KMS-11 (cell line): ENCODE measurements around the gene SCFD2.

Source experiments
- H2AFZ ChIP-seq: fragments of 200-600 bp; sonication (generic); 2 replicates; pipeline ENCODE4 v1.6.1; 2016; ENCODE audit warnings: antibody characterized with exemption, mixed run types, low read depth
- H3K27ac ChIP-seq: fragments of 200-600 bp; sonication (generic); 2 replicates; pipeline ENCODE4 v1.6.1; 2016; ENCODE audit warnings: mild to moderate bottlenecking, mixed run types
- H3K27me3 ChIP-seq: fragments of 200-600 bp; sonication (generic); 2 replicates; pipeline ENCODE4 v1.6.1; 2017; ENCODE audit warnings: mild to moderate bottlenecking, low read depth, mixed run types, moderate library complexity; ENCODE audit not compliant: insufficient read depth
- H3K36me3 ChIP-seq: fragments of 200-600 bp; sonication (generic); 2 replicates; pipeline ENCODE4 v1.6.1; 2017; ENCODE audit warnings: mild to moderate bottlenecking, mixed run types; ENCODE audit not compliant: insufficient read depth
- H3K4me1 ChIP-seq: fragments of 200-600 bp; sonication (generic); 2 replicates; pipeline ENCODE4 v1.6.1; 2016; ENCODE audit warnings: mild to moderate bottlenecking, low read depth, mixed run types; ENCODE audit not compliant: poor library complexity, severe bottlenecking
- H3K4me2 ChIP-seq: fragments of 200-600 bp; sonication (generic); 2 replicates; pipeline ENCODE4 v1.7.0; 2016; ENCODE audit warnings: mild to moderate bottlenecking, mixed run types
- H3K4me3 ChIP-seq: fragments of 200-600 bp; sonication (generic); IDR thresholded peaks from 2 replicates; pipeline ENCODE4 v1.6.1; 2017; ENCODE audit warnings: low read depth, low read length, mixed read lengths; ENCODE audit not compliant: insufficient read depth
- H3K79me2 ChIP-seq: fragments of 200-600 bp; sonication (generic); 2 replicates; pipeline ENCODE4 v1.6.1; 2016; ENCODE audit warnings: low read depth, mixed run types; ENCODE audit not compliant: insufficient read depth
- H3K9ac ChIP-seq: fragments of 200-600 bp; sonication (generic); 2 replicates; pipeline ENCODE4 v1.6.1; 2016; ENCODE audit warnings: mild to moderate bottlenecking, mixed run types
- H4K20me1 ChIP-seq: fragments of 200-600 bp; sonication (generic); 2 replicates; pipeline ENCODE4 v1.6.1; 2016; ENCODE audit warnings: mild to moderate bottlenecking, mixed run types; ENCODE audit not compliant: insufficient read depth
- TF ChIP-seq, protein P1 (sequence below): fragments of 200-600 bp; sonication (generic); conservative IDR thresholded peaks from 2 replicates; pipeline ENCODE4 v1.6.1; 2017; ENCODE audit warnings: low read depth, mild to moderate bottlenecking, antibody characterized with exemption, low read length, moderate library complexity, mixed read lengths

SCFD2 gene

DNA sequence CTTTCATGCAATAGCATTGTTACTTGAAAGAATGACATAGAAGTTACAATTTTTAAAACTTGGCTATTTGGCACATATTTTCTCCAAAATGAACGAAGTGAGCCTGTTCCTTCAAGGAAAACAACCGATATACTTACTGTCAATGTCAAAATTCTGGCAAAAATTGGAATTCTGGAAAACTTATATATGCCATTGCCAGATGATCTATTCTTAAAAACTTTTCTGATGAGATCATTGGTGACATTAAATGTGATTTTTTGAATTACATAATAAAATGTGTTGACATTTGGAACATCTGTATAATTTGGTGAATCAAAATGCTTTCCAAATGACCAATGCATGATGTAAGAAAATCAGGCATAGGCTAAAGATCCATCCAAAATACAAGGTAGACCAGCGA is 209.0 kb downstream of the SCFD2 start:
- Histone ChIP-seq H3K9ac (no peak overlapping the region), H3K27ac (no peak overlapping the region), H4K20me1 (no peaks in the 10 kb centered on the region), H3K4me3 (no peak overlapping the region), H3K79me2 (no peaks in the 10 kb centered on the region), H3K27me3 (no peaks in the 10 kb centered on the region), H3K36me3 (no peaks in the 10 kb centered on the region), H3K4me2 (no peak overlapping the region), H3K4me1 (no peaks in the 10 kb centered on the region), H2AFZ (no peak overlapping the region)
- TF ChIP-seq, protein P1, sequence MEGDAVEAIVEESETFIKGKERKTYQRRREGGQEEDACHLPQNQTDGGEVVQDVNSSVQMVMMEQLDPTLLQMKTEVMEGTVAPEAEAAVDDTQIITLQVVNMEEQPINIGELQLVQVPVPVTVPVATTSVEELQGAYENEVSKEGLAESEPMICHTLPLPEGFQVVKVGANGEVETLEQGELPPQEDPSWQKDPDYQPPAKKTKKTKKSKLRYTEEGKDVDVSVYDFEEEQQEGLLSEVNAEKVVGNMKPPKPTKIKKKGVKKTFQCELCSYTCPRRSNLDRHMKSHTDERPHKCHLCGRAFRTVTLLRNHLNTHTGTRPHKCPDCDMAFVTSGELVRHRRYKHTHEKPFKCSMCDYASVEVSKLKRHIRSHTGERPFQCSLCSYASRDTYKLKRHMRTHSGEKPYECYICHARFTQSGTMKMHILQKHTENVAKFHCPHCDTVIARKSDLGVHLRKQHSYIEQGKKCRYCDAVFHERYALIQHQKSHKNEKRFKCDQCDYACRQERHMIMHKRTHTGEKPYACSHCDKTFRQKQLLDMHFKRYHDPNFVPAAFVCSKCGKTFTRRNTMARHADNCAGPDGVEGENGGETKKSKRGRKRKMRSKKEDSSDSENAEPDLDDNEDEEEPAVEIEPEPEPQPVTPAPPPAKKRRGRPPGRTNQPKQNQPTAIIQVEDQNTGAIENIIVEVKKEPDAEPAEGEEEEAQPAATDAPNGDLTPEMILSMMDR, result no peak

DNA sequence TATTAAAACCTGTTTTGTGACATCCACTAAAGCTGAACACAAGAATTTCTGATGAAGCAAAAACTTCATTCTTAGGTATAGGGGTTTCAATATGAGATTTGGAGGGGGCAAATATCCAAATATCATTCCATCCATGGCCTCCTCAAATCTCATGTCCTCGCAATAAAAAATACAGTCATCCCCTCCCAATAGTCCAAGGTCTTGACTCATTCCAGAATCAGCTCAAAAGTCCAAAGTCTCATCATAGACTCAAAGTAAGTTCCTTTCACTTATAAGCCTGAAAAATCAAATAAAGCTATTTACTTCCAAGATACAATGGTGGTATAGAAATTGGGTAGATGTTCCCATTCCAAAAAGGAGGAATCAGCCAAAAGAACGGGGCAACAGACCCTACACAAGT is 213.4 kb downstream of the SCFD2 start:
- TF ChIP-seq, protein P1, result no peak
- Histone ChIP-seq H3K27ac (no peak overlapping the region), H2AFZ (no peak overlapping the region), H3K9ac (no peak overlapping the region), H3K4me3 (no peak overlapping the region), H3K27me3 (no peaks in the 10 kb centered on the region), H4K20me1 (no peaks in the 10 kb centered on the region), H3K4me2 (no peak overlapping the region), H3K79me2 (no peaks in the 10 kb centered on the region), H3K36me3 (no peaks in the 10 kb centered on the region), H3K4me1 (no peaks in the 10 kb centered on the region)

DNA sequence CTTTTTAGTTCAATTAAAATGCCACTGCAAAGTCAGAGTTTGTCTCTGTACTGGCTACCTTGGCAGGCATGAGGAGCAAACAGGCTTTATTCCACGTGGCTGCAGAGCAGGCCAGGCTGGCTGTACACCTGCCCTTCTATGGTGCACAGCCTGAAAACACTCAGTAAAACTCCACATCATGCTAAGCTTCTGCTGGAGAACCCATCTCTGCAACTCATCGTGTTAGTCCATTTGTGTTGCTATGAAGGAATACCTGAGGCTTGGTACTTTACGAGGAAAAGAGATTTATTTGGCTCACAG is 214.4 kb downstream of the SCFD2 start:
- H3K4me1 ChIP-seq, result no peaks in the 10 kb centered on the region

DNA sequence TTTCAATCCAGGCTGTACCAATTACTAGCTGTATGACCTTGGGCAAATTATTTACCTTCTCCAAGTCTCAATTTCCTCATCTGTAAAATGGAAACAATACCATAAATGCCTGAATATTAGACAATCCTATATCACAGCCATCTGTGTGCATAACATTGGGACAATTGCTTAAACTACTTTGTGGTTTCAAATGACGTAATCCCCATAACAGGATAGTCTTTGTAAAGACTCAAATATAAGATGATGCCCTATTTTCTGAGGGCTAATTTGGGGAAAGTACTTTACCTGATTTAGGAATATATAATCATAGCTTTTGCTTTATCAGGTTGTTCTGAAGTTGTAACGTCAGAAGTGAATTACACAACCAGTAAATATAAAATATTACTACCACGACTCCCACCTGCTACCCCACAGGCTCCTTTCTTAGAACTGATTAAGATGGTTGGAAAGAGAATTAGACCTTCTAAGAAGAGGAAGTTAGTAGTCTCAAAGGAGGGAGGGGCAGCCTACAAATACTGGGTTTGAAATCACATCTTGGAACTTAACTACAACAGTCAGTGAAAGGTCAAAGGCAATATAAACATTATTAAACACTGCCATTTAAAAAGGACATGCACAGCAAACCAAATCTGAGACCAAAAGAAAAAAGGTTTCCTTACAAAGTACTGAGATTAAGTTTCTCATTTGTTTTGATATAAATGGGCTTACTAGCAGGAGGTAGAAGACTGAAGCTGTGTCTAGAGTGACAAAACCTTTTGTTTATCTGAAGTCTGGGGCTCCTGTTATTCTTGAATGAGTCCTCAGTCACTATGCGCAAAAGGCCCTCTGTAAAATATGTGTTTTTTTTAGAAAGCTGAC is 215.0 kb downstream of the SCFD2 start:
- Histone ChIP-seq H3K79me2 (no peaks in the 10 kb centered on the region), H3K4me2 (no peak overlapping the region), H3K27me3 (no peaks in the 10 kb centered on the region), H4K20me1 (no peaks in the 10 kb centered on the region), H3K4me3 (no peak overlapping the region), H3K27ac (no peak overlapping the region), H3K36me3 (no peaks in the 10 kb centered on the region), H2AFZ (no peak overlapping the region), H3K9ac (no peak overlapping the region), H3K4me1 (no peaks in the 10 kb centered on the region)
- TF ChIP-seq, protein P1, result no peak

More for the DNA sequence above, 214.4 kb downstream of the SCFD2 start:
- Histone ChIP-seq H4K20me1 (no peaks in the 10 kb centered on the region), H3K27ac (no peak overlapping the region), H3K79me2 (no peaks in the 10 kb centered on the region), H2AFZ (no peak overlapping the region), H3K4me3 (no peak overlapping the region), H3K9ac (no peak overlapping the region), H3K4me2 (no peak overlapping the region), H3K27me3 (no peaks in the 10 kb centered on the region), H3K36me3 (no peaks in the 10 kb centered on the region)
- TF ChIP-seq, protein P1, result no peak
